Stomach (tissue), 9 donors: ENCODE measurements around the gene PLXNA2. TPM values are rescaled to one million over a fixed set of nuclear protein-coding genes. Genes with fewer than 3 reads are reported as not detected.

Experiments
- DNase-seq, 2 donors: peaks; one replicate each; pipeline versions ENCODE4 v3.0.0 to v3.0.0-alpha.2; 2013 to 2019
- H3K27ac ChIP-seq, 5 donors: fragments of 200-600 bp in 4 of 5; sonication (generic) in 4 of 5; one replicate each; pipeline ENCODE4 v1.5.1; 2013 to 2019; ENCODE audit warnings: mild to moderate bottlenecking in 1 of 5, moderate library complexity in 1 of 5
- H3K27me3 ChIP-seq, 3 donors: fragments of 200-600 bp; sonication (generic); one replicate each; pipeline ENCODE4 v1.5.1; 2017 to 2019; ENCODE audit warnings: mixed run types in 1 of 3
- H3K36me3 ChIP-seq, 4 donors: fragments of 200-600 bp; sonication (generic); 1 replicate in 3 of 4; 2 replicates in 1 of 4; pipeline ENCODE4 v1.5.1; 2016 to 2019
- H3K4me1 ChIP-seq, 4 donors: fragments of 200-600 bp; sonication (generic); one replicate each; pipeline ENCODE4 v1.5.1; 2016 to 2019
- H3K4me3 ChIP-seq, 4 donors: fragments of 200-600 bp; sonication (generic) in 3 of 4; one replicate each; pipeline ENCODE4 v1.5.1; 2016 to 2019; ENCODE audit warnings: mild to moderate bottlenecking in 1 of 4
- H3K9me3 ChIP-seq, 4 donors: fragments of 200-600 bp; sonication (generic); one replicate each; pipeline ENCODE4 v1.5.1; 2016 to 2019
- CTCF ChIP-seq, 7 experiments: fragments of 450-650 bp in 4 of 7; fragments of 200-600 bp in 3 of 7; sonication (generic) in 3 of 7; IDR thresholded peaks; one replicate each; pipeline ENCODE4 v1.5.1; 2016 to 2019; ENCODE audit warnings: antibody characterized with exemption in 7 of 7, control low read depth in 2 of 7, mild to moderate bottlenecking in 1 of 7
- EP300 ChIP-seq: sonication (generic); formaldehyde crosslinking; IDR thresholded peaks from one replicate; pipeline ENCODE4 v1.6.1; 2017; ENCODE audit warnings: antibody characterized with exemption
- POLR2A ChIP-seq, 4 donors: fragments of 450-650 bp; IDR thresholded peaks; one replicate each; pipeline ENCODE4 v1.6.1; 2016; ENCODE audit warnings: antibody characterized with exemption in 4 of 4, control low read depth in 2 of 4, mild to moderate bottlenecking in 1 of 4, moderate library complexity in 1 of 4
- POLR2AphosphoS5 ChIP-seq, 3 donors: sonication (generic); formaldehyde crosslinking; IDR thresholded peaks; one replicate each; pipeline ENCODE4 v1.6.1; 2016; ENCODE audit warnings: antibody characterized with exemption in 3 of 3
- WGBS, 5 donors: extraction: QIAGEN DNeasy Blood & Tissue Kit in 3 of 5; methylation state at CpG; one replicate each; pipeline versions ENCODE4 v1.1.5 to v1.1.7; 2013 to 2018; 5-methylcytosine and 5-hydroxymethylcytosine counted together
- intact Hi-C: fragments of 100-400 bp; cut with DNase I; formaldehyde crosslinking; loops from one replicate; pipeline ENCODE4 v1.15.1; 2023; ENCODE audit warnings: low total_unique reads
- polyA plus RNA-seq, 3 donors: library from polyadenylated mRNA; stranded (reverse); fragments of 200-250 nt; gene quantifications; one replicate each; pipeline ENCODE4 v1.2.3, GENCODE V29; 2013
- total RNA-seq, 5 donors: library from RNA; depleted of rRNA; stranded (reverse); fragments of >200 nt; gene quantifications; one replicate each; pipeline versions ENCODE4 v1.1.0 to v1.2.3, GENCODE V29; 2014 to 2016
- donor health status: healthy with polysubstance abuse.
- donor health status: Bipolar disorder and iron deficiency.
- donor health status: healthy.

Gene PLXNA2
- total and polyA plus RNA-seq, 8 donors: 2.7 to 185 (median 28.7) TPM

DNA sequence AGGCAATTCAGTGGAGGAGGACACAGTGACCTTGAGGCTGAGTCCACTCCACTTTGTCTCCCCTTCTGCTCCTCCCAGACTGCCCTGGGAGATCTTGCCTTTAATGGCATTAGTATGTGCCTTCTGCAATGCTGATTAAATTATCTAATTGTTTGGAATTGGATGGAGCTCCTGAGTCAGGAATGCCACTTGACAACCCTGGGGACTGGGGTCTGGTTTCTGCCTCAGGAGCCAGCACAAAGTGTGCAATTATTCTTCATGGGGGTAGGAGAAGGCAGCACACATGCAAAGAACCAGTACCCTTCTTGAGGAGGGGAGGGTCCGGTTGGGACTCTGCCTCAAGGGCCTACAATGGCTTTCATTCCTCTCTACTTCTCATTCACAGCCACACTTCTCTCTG lies 11.9 kb upstream of the PLXNA2 start:
- Histone ChIP-seq H3K36me3 (no peaks in the 10 kb centered on the region), H3K4me1 (peaks cover 0 to 15% (median 8%) of the 10 kb centered on the region in 4 donors), H3K4me3 (no peak overlapping the region), H3K27me3 (no peaks in the 10 kb centered on the region), H3K9me3 (peaks cover 0 to 6% (median 0%) of the 10 kb centered on the region in 4 donors), H3K27ac (no peak overlapping the region)
- intact Hi-C loops: no loop called here
- 82 to 100% (median 92%) methylated on average over 1 of the region's 1 CpG for WGBS, 5 donors
- TF ChIP-seq POLR2A (IDR thresholded peaks at IDR 0.05) (no peak), CTCF (IDR thresholded peaks at IDR 0.05) (no peak)
- DNase-seq: no peak

- Histone ChIP-seq H3K9me3 (peaks cover 0 to under 1% (median 0%) of the 10 kb centered on the region in 4 donors), H3K4me1 (peaks cover 0 to 15% (median 8%) of the 10 kb centered on the region in 4 donors), H3K36me3 (no peaks in the 10 kb centered on the region), H3K27ac (no peak overlapping the region), H3K27me3 (no peaks in the 10 kb centered on the region), H3K4me3 (no peak overlapping the region)
- TF ChIP-seq POLR2AphosphoS5 (IDR thresholded peaks at IDR 0.05): no peak
- no peak for TF ChIP-seq POLR2A (IDR thresholded peaks at IDR 0.05)
- TF ChIP-seq EP300: no peak
- TF ChIP-seq CTCF (IDR thresholded peaks at IDR 0.05): no peak
- no peak for DNase-seq
- 81 to 100% (median 94%) methylated on average over 1 of the region's 1 CpG for WGBS, 5 donors
- intact Hi-C loops: no loop called here
Observed at GRCh38 chr1:208254862-208255261, 10.7 kb upstream of the PLXNA2 start.

DNA sequence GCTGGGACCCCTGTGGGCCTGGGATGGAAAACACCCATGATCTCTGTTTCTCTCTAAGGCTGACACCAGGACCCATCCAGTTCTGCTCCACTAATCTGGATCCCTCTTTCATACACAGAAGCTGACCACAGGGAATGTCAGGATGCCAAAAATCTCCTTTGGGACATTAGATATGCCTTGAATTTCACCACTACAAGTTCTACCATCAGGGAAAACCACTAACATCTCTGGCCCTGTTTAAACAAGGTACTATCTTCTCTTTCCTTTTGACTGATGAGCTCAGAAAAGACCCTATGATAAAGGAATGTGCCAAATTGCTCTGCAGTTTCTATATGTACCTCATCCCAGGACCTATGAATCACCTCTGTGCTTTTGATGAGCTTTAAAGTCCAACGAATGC lies 10.2 kb upstream of the PLXNA2 start:
- Histone ChIP-seq H3K4me3 (no peak overlapping the region), H3K27ac (no peak overlapping the region), H3K9me3 (no peaks in the 10 kb centered on the region), H3K4me1 (peaks cover 0 to 15% (median 8%) of the 10 kb centered on the region in 4 donors), H3K27me3 (no peaks in the 10 kb centered on the region), H3K36me3 (no peaks in the 10 kb centered on the region)
- intact Hi-C loops: no loop called here
- WGBS, 5 donors: 79 to 96% (median 91%) methylated on average over 1 of the region's 1 CpG
- TF ChIP-seq POLR2AphosphoS5 (IDR thresholded peaks at IDR 0.05) (no peak), CTCF (IDR thresholded peaks at IDR 0.05) (no peak), EP300 (no peak), POLR2A (IDR thresholded peaks at IDR 0.05) (no peak)
- DNase-seq: no peak

- TF ChIP-seq POLR2AphosphoS5 (IDR thresholded peaks at IDR 0.05) (no peak), CTCF (IDR thresholded peaks at IDR 0.05) (no peak), EP300 (no peak), POLR2A (IDR thresholded peaks at IDR 0.05) (no peak)
- Histone ChIP-seq H3K4me1 (peaks cover 0 to 25% (median 15%) of the 10 kb centered on the region in 4 donors), H3K9me3 (no peaks in the 10 kb centered on the region), H3K36me3 (no peaks in the 10 kb centered on the region), H3K27ac (no peak overlapping the region), H3K27me3 (no peaks in the 10 kb centered on the region), H3K4me3 (no peak overlapping the region)
- no peak for DNase-seq
- intact Hi-C loops: no loop called here
- 53 to 70% (median 63%) methylated on average over 7 of the region's 7 CpGs for WGBS, 5 donors
Observed at GRCh38 chr1:208252836-208253576, 8.8 kb upstream of the PLXNA2 start.
